Pancreas (tissue), 10 donors: ENCODE measurements around the gene CEP78. TPM values are rescaled to one million over a fixed set of nuclear protein-coding genes. Genes with fewer than 3 reads are reported as not detected.

Experiments used
- ATAC-seq, 4 donors: fragments of 200-7000 bp; cut with Tn5 transposase; one replicate each; pipeline versions ENCODE4 v1.8.0 to v1.9.1; 2020; ENCODE audit warnings: mild to moderate bottlenecking in 4 of 4, moderate library complexity in 4 of 4
- DNase-seq, 6 donors: peaks; one replicate each; pipeline ENCODE4 v3.0.0-alpha.2; 2020
- FAIRE-seq: peaks from 2 replicates; lab custom pipeline; 2012; peaks lifted over from hg19 to GRCh38; lab: Jason Lieb, UNC
- H3K27ac ChIP-seq, 4 donors: fragments of 200-600 bp; sonication (generic); 1 replicate in 3 of 4; 2 replicates in 1 of 4; pipeline versions ENCODE4 v1.5.0 to v1.8.0; 2020
- H3K27me3 ChIP-seq, 4 donors: fragments of 200-600 bp; one replicate each; pipeline ENCODE4 v1.8.0; 2021
- H3K36me3 ChIP-seq, 3 donors: fragments of 200-600 bp; sonication (generic) in 1 of 3; one replicate each; pipeline versions ENCODE4 v1.5.0 to v1.8.0; 2020 to 2021
- H3K4me1 ChIP-seq, 3 donors: fragments of 200-600 bp; one replicate each; pipeline ENCODE4 v1.8.0; 2021
- H3K4me3 ChIP-seq, 4 donors: fragments of 200-600 bp; sonication (generic) in 2 of 4; one replicate each; pipeline versions ENCODE4 v1.5.0 to v1.8.0; 2020 to 2021
- H3K9me3 ChIP-seq, 4 donors: fragments of 200-600 bp; one replicate each; pipeline ENCODE4 v1.8.0; 2021
- CTCF ChIP-seq, 4 donors: fragments of 200-600 bp; sonication (generic) in 3 of 4; IDR thresholded peaks; one replicate each; pipeline versions ENCODE4 v1.5.0 to v1.8.0; 2021; ENCODE audit warnings: antibody characterized with exemption in 4 of 4
- WGBS, 2 donors: extraction: QIAGEN DNeasy Blood & Tissue Kit; methylation state at CpG; one replicate each; pipeline ENCODE4 v1.1.7; 2013; 5-methylcytosine and 5-hydroxymethylcytosine counted together
- intact Hi-C, 3 donors: fragments of 100-400 bp; cut with DNase I; formaldehyde crosslinking; loops; one replicate each; pipeline versions ENCODE4 v1.11.1 to v1.14.2; 2022
- polyA plus RNA-seq, 2 donors: library from polyadenylated mRNA; stranded (reverse); fragments of 200-250 nt; gene quantifications; one replicate each; pipeline ENCODE4 v1.2.3, GENCODE V29; 2013
- total RNA-seq, 6 donors: library from RNA; stranded (reverse); fragmentation: NEBNext Ultra II Directional in 4 of 6; extraction: Animal tissue kit (Norgen Biotek cat#: 25700) in 4 of 6; gene quantifications; one replicate each; pipeline versions ENCODE4 v1.2.1 to v1.2.4, GENCODE V29; 2021 to 2023
- donor health status: healthy with polysubstance abuse.
- donor health status: DM: no; HTN: no; CAD: no; lungs with moderate emphysema.
- donor health status: DM: no; HTN: no; CAD: no.
- donor health status: control.
- donor health status: control.
- donor health status: Bipolar disorder and iron deficiency.
- donor health status: DM: yes; HTN: yes; CAD: no.
- donor health status: DM: no; HTN: no; CAD: no.
- donor health status: DM: no; HTN: no; CAD: no.
- donor health status: DM: yes; HTN: yes; CAD: no.

CEP78 gene
- total and polyA plus RNA-seq, 8 donors = 3.3 to 6.5 (median 5.2) TPM

- Histone ChIP-seq H3K27me3 (no peaks in the 10 kb centered on the region), H3K4me1 (peaks cover 0 to 6% (median 0%) of the 10 kb centered on the region in 3 donors), H3K27ac (no peak overlapping the region), H3K9me3 (no peaks in the 10 kb centered on the region), H3K4me3 (no peak overlapping the region), H3K36me3 (no peaks in the 10 kb centered on the region)
- 90 to 94% methylated on average over 13 of the region's 13 CpGs for WGBS, 2 donors
- no peak for DNase-seq
- TF ChIP-seq CTCF (IDR thresholded peaks at IDR 0.05) = no peak
- intact Hi-C loops = no loop called here
- FAIRE-seq = no peak
- no peak for ATAC-seq
Observed at GRCh38 chr9:78238046-78239038, 2.5 kb downstream of the CEP78 start.

GRCh38 chr9:78239506-78239905 lies 3.6 kb downstream of the CEP78 start:
- WGBS, 2 donors = 17 to 23% methylated on average over 5 of the region's 5 CpGs
- ATAC-seq (peak in 2 of 4 donors; percentile 42 to 47), FAIRE-seq (no peak), DNase-seq (peak in 2 of 6 donors; percentile 30 to 54)
- no peaks in the 10 kb centered on the region for H3K27me3 ChIP-seq
- peaks cover 0 to 4% (median 0%) of the 10 kb centered on the region in 3 donors for H3K36me3 ChIP-seq
- H3K4me1 ChIP-seq = peaks cover 0 to 6% (median 0%) of the 10 kb centered on the region in 3 donors
- TF ChIP-seq CTCF (IDR thresholded peaks at IDR 0.05) = peak in 3 of 4 donors; percentile 25 to 30 (median 28)
- no peak overlapping the region for H3K27ac ChIP-seq
- intact Hi-C loops = no loop called here
- no peak overlapping the region for H3K4me3 ChIP-seq
- no peaks in the 10 kb centered on the region for H3K9me3 ChIP-seq

- FAIRE-seq (no peak), DNase-seq (no peak), ATAC-seq (no peak)
- WGBS, 2 donors = 86 to 92% methylated on average over 4 of the region's 4 CpGs
- intact Hi-C loops = no loop called here
- H3K4me3 ChIP-seq = no peak overlapping the region
- peaks cover 0 to under 1% (median 0%) of the 10 kb centered on the region in 3 donors for H3K4me1 ChIP-seq
- no peak overlapping the region for H3K27ac ChIP-seq
- H3K9me3 ChIP-seq = no peaks in the 10 kb centered on the region
- no peak for TF ChIP-seq CTCF (IDR thresholded peaks at IDR 0.05)
- H3K27me3 ChIP-seq = no peaks in the 10 kb centered on the region
- peaks cover 0 to 4% (median 0%) of the 10 kb centered on the region in 3 donors for H3K36me3 ChIP-seq
Observed at GRCh38 chr9:78242041-78242440, 6.2 kb downstream of the CEP78 start.

- 100% methylated on average over 1 of the region's 1 CpG for WGBS, 2 donors
- Histone ChIP-seq H3K4me1 (no peaks in the 10 kb centered on the region), H3K9me3 (no peaks in the 10 kb centered on the region), H3K36me3 (peaks cover 0 to 4% (median 0%) of the 10 kb centered on the region in 3 donors), H3K27ac (no peak overlapping the region), H3K27me3 (no peaks in the 10 kb centered on the region), H3K4me3 (no peak overlapping the region)
- intact Hi-C loops = no loop called here
- FAIRE-seq (no peak), ATAC-seq (no peak), DNase-seq (no peak)
- no peak for TF ChIP-seq CTCF (IDR thresholded peaks at IDR 0.05)
Observed at GRCh38 chr9:78243130-78243529, 7.3 kb downstream of the CEP78 start.
